DMS 273 (cell line): Measurements from ENCODE around the gene TERB2.
"Not testable (repeated sequence)": the region's sequence is repeated elsewhere in the genome, so short reads cannot be mapped to it uniquely, and the experiment has no call there.

Source experiments
- DNase-seq: peaks from one replicate; lab custom pipeline; 2025; ENCODE audit not compliant: unreplicated experiment; lab: John Stamatoyannopoulos, UW

TERB2 gene

GRCh38 chr15:45001180-45001579 lies 44.7 kb downstream of the TERB2 start:
- not testable (repeated sequence) for DNase-seq

GRCh38 chr15:45003731-45004410 lies 47.4 kb downstream of the TERB2 start:
- not testable (repeated sequence) for DNase-seq

GRCh38 chr15:45004590-45005175 lies 48.2 kb downstream of the TERB2 start:
- DNase-seq, result not testable (repeated sequence)

GRCh38 chr15:45009046-45009445 lies 52.6 kb downstream of the TERB2 start:
- DNase-seq, result no peak

GRCh38 chr15:45015114-45015513 lies 58.6 kb downstream of the TERB2 start:
- not testable (repeated sequence) for DNase-seq

- DNase-seq, result not testable (repeated sequence)
These were observed 63.9 kb downstream of the TERB2 start for GRCh38 chr15:45020222-45020900.

- not testable (repeated sequence) for DNase-seq
These were observed 64.4 kb downstream of the TERB2 start for GRCh38 chr15:45020901-45021259.

GRCh38 chr15:45021348-45021747 lies 64.9 kb downstream of the TERB2 start:
- DNase-seq, result no peak

GRCh38 chr15:45022871-45023658 lies 66.6 kb downstream of the TERB2 start, which contains the start of gene SORD:
SORD (plus strand) TSS chr15:45023195; CDS start chr15:45023284, 89 bp downstream.
- peak; percentile 95 for DNase-seq

GRCh38 chr15:45023659-45024225 lies 67.3 kb downstream of the TERB2 start:
- DNase-seq, result peak; percentile 41

- DNase-seq, result not testable (repeated sequence)
These were observed 68.2 kb downstream of the TERB2 start for GRCh38 chr15:45024649-45025048.

GRCh38 chr15:45025627-45026026 lies 69.1 kb downstream of the TERB2 start:
- DNase-seq, result not testable (repeated sequence)

GRCh38 chr15:45026651-45027190 lies 70.2 kb downstream of the TERB2 start:
- DNase-seq, result no peak

GRCh38 chr15:45027220-45027619 lies 70.7 kb downstream of the TERB2 start:
- no peak for DNase-seq
